Endometrium (tissue), 2 donors: Measurements from ENCODE around the gene RPS28.
"Not testable (repeated sequence)": the region's sequence is repeated elsewhere in the genome, so short reads cannot be mapped to it uniquely, and the experiment has no call there.

Source experiments
- FAIRE-seq: peaks from 2 replicates; lab custom pipeline; 2012; peaks lifted over from hg19 to GRCh38; lab: Jason Lieb, UNC
- donor health status: control.
- donor health status: control.

The RPS28 gene

DNA sequence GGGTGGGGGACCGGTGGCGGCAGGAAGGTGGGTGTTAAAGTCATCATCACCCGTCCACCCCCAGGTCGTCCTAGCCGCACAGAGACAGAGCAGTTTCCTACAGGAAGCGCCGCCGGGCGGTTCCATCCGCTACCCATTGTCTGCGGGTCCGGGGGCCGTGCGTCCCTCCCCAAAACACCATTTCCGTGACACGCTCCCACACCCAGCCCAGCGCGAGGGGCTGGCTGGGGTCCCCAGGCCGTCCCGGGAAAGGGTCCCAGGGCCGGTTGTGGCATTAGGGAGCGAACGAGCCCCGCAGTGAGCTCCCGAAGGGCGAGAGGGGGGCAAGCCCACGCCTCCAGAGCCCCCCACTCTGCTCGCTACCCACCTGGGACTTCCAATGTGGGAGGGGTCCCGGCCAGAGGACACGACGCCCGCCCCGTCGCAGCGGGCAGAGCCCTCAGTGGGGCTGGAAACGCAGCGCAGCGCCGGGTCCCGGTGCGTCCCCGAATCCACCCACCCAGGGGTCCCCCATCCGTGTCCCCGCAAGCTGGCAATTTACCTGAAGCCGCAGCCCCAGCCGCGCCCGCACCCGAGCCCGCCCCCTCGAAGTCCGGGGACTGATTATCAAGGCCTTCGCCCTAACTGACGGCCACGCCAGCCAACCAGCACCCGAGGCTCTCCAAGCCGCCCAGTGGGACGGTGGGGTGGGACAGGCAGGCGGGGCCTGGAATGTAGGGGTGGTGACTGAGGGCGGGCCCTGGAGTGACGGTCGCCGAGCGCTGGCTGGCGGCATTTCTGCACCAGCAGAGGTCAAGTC, 21.6 kb downstream of the RPS28 start, which contains the start of gene KANK3:
KANK3 (minus strand) TSS at position 579 of the 799 bp plus-strand sequence. CDS start 5,434 bp downstream, outside the sequence.
- no peak for FAIRE-seq

GRCh38 chr19:8343483-8343844, 22.2 kb downstream of the RPS28 start:
- no peak for FAIRE-seq

DNA sequence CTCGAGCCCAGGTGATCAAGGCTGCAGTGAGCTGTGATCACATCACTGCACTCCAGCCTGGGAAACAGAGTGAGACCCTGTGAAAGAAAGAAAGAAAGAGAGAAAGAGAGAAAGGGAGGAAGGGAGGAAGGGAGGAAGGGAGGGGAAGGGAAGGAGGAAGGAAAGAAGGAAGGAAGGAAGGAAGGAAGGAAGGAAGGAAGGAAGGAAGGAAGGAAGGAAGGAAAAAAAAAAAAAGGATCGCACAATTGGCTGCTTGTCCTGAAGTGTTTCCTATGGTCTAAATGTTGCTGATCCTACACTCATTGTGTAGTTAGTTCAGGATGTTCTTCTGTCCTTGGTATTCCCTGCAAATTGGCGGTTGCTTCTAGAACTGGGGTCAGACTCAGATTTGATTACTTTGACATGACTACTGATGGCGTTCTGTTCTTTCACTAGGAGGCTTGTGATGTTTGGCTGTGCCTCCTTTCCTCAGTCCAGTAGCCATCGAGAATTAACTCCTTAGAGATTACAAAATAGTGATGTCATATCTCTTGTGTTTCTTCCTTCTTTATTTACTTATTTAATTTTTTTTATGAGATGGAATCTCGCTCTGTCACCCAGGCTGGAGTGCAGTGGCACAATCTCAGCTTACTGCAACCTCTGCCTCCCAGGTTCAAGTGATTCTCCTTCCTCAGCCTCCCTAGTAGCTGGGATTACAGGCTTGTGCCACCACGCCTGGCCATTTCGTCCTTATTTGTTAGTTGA, 28.5 kb downstream of the RPS28 start:
- not testable (repeated sequence) for FAIRE-seq

DNA sequence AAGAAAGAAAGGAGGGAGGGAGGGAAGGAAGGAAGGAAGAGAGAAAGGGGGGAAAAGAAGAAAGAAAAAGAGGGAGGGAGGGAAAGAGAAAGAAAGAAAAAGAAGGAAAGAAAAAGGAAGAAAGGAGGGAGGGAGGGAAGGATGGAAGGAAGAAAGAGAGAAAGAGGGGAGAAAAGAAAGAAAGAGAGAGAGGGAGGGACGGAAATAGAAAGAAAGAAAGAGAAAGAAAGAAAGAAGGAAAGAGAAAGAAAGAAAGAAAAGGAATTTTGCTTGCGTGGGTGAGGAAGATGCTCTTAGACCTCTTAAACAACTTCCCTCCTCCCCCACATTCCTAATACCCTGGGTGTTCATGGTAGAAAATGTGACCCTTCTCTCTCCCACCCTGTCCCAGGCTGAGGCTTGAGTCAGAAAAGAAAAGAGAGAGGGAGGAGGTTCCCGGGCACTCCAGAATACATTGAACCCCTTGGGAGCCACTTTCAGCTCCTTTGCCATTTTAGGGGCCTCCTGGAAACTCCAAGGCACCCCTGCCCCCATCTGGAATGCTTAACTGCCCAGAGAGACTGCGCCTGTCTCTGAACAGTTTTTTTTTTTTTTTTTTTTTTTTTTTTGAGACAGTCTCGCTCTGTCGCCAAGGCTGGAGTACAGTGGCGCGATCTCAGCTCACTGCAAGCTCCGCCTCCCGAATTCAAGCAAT, 31.0 kb downstream of the RPS28 start:
- no peak for FAIRE-seq

GRCh38 chr19:8352845-8353244, 31.5 kb downstream of the RPS28 start:
- FAIRE-seq, result not testable (repeated sequence)

- FAIRE-seq, result no peak
These were observed 34.5 kb downstream of the RPS28 start for GRCh38 chr19:8355631-8356402.

DNA sequence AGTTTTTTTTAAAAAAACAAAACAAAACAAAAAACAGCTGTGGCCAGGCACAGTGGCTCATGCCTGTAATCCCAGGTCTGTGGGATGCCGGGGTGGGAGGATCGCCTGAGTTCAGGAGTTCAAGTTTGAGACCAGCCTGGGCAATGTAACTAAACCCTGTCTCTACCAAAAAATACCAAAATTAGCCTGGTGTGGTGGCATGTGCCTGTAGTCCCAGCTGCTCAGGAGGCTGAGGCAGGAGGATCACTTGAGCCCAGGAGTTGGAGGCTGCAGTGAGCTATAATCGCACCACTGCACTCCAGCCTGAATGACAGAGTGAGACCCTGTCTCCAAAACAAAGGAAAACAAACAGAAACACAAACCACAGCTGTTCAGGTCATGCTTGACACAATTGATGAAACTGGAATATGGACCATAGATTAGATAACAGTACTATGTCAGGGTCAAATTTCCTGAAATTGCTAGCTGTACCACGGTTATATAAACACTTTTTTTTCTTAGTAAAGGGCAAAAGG, 35.8 kb downstream of the RPS28 start:
- FAIRE-seq, result no peak

- FAIRE-seq, result no peak
These were observed 37.7 kb downstream of the RPS28 start for GRCh38 chr19:8358948-8359347.

GRCh38 chr19:8360196-8360595, 38.9 kb downstream of the RPS28 start:
- FAIRE-seq, result no peak

GRCh38 chr19:8361921-8362793, 40.9 kb downstream of the RPS28 start:
- FAIRE-seq, result no peak

DNA sequence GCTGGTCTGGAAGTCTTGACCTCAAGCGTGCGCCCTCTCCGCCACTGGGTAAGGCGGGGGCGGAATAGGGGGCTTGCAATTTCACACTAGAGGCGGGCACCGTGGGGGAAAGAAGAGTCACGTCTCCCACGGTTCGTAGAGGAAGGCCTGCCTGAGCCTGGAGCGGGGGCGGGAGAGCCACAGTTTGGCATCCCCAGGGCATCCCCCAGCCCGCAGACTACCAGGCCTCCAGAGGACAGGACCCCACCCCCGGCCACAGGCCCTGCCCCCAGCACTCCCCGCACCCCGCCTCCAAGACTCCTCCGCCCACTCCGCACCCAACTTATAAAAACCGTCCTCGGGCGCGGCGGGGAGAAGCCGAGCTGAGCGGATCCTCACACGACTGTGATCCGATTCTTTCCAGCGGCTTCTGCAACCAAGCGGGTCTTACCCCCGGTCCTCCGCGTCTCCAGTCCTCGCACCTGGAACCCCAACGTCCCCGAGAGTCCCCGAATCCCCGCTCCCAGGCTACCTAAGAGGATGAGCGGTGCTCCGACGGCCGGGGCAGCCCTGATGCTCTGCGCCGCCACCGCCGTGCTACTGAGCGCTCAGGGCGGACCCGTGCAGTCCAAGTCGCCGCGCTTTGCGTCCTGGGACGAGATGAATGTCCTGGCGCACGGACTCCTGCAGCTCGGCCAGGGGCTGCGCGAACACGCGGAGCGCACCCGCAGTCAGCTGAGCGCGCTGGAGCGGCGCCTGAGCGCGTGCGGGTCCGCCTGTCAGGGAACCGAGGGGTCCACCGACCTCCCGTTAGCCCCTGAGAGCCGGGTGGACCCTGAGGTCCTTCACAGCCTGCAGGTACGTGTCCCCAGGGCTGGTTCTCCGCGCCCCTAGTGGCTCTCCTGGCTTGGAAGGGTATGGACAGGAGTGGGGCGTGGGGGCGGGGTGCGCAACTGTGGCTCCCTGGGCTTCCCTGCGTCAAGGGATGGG, 42.8 kb downstream of the RPS28 start, which contains the start of gene ANGPTL4:
ANGPTL4 (plus strand) TSS at position 353 of the 969 bp plus-strand sequence; CDS start at position 520, 167 bp downstream.
- no peak for FAIRE-seq

DNA sequence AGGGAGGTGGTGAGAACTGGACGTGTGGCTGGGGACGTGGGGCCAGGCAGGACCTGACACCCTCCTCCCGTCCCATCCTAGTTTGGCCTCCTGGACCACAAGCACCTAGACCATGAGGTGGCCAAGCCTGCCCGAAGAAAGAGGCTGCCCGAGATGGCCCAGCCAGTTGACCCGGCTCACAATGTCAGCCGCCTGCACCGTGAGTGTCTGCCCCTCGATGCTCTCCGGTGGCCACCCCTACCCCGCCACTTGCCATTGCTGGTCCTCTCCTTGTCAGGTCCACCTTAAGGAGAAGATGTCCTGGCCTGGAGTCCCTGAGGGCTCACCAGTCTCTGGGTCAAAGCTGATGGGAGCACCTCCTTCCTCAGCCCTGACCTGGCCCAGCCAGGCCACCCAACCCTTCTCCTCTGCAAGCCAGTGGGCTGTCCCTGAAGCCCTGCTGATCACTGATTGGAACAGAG, 44.9 kb downstream of the RPS28 start:
- FAIRE-seq, result no peak

DNA sequence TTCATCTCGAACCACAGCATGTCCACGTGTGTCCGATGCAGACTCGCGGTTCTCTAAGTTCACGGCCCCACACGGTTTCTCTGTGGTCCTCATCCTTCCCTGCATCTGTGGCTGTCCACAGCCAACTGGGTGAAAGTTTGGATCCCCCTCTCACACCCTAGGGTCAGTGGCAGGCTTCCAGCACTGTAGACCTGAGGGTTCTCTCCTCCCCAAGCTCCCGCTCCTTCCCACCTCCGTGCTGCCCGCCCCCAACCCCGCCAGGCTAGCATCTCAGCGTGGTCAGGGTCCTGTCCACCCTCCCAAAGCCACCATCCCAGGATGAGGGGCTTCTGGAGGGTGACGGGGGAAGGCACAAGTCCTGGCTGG, 45.6 kb downstream of the RPS28 start:
- no peak for FAIRE-seq

- no peak for FAIRE-seq
These were observed 46.2 kb downstream of the RPS28 start for GRCh38 chr19:8367327-8368001.

DNA sequence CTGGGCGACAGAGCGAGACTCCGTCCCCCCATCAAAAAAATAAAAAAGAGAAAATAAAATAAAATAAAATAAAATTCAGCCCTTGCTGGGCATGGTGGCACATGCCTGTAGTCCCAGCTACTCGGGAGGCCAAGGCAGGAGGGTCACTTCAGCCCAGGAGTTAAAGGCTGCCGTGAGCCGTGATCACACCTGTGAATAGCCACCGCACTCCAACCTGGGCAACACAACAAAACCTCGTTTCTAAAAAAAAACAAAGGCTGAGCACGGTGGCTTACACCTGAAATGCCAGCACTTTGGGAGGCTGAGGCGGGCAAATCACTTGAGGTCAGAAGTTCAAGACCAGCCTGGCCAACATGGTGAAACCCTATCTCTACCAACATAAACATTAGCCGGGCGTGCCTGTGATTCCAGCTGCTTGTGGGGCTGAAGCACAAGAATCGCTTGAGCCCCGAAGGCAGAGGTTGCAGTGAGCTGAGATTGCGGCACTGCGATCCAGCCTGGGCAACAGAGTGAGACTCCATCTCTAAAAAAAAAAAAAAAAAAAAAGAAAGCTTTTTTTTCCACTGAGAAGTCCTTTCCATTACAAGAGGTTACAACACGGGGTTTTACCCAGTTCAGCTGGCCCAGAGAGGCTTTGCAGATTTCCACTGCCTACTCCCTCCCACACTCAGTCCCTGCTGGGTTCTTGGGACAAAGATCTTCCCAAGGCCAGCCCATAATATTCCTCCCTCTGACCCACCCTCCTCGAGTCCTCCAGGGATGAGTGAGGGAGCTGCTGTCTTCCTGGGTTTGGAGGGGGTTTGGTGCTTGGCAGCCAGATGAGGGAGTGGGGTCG, 49.1 kb downstream of the RPS28 start:
- FAIRE-seq, result no peak

- FAIRE-seq, result no peak
These were observed 49.9 kb downstream of the RPS28 start for GRCh38 chr19:8371011-8371804.
